H1 (cell line): ENCODE data around the gene TRIM44. TPM values are rescaled to one million over a fixed set of nuclear protein-coding genes. Genes with fewer than 3 reads are reported as not detected.

Experiments used
- CTCF ChIA-PET: fragments of 300-600 bp; sonication (Branson Sonifier 250); formaldehyde crosslinking; loops from one replicate; lab custom pipeline; 2021; ENCODE audit not compliant: partially characterized antibody; lab: Charles Lee
- POLR2A ChIA-PET: fragments of 300-600 bp; sonication (Branson Sonifier 250); formaldehyde crosslinking; loops from one replicate; lab custom pipeline; 2021; ENCODE audit warnings: inconsistent platforms; ENCODE audit not compliant: partially characterized antibody; lab: Charles Lee
- DNase-seq, 2 experiments: peaks; one replicate each; pipeline versions ENCODE4 v3.0.0 to v3.0.0-alpha.2; 2010 to 2022; ENCODE audit warnings: low spot score in 2 of 2, low read depth in 1 of 2, mixed read lengths in 1 of 2
- FAIRE-seq: peaks from 2 replicates; lab custom pipeline; 2011; peaks lifted over from hg19 to GRCh38; lab: Jason Lieb, UNC
- H2AFZ ChIP-seq: 2 replicates; pipeline ENCODE4 v1.8.1; 2012; ENCODE audit warnings: low read length, inconsistent platforms
- H2AK5ac ChIP-seq: 2 replicates; pipeline ENCODE4 v1.6.1; 2013; ENCODE audit warnings: low read depth, low read length
- H2BK120ac ChIP-seq: replicated peaks from 2 replicates; pipeline ENCODE3; 2013; ENCODE audit warnings: low read depth, low read length, inconsistent platforms
- H2BK12ac ChIP-seq: 2 replicates; pipeline ENCODE4 v1.6.1; 2013; ENCODE audit warnings: low read depth, low read length
- H2BK15ac ChIP-seq: 2 replicates; pipeline ENCODE4 v1.6.1; 2013; ENCODE audit warnings: low read length
- H2BK20ac ChIP-seq: 2 replicates; pipeline ENCODE4 v1.6.1; 2013; ENCODE audit warnings: low read length
- H2BK5ac ChIP-seq: 2 replicates; pipeline ENCODE4 v1.6.1; 2013; ENCODE audit warnings: low read depth, low read length
- H3K14ac ChIP-seq: 2 replicates; pipeline ENCODE4 v1.6.1; 2013; ENCODE audit warnings: inconsistent platforms; ENCODE audit not compliant: insufficient read length
- H3K18ac ChIP-seq: 2 replicates; pipeline ENCODE4 v1.6.1; 2013; ENCODE audit warnings: low read length; ENCODE audit errors: extremely low read depth
- H3K23ac ChIP-seq: 2 replicates; pipeline ENCODE4 v1.6.1; 2013; ENCODE audit warnings: inconsistent platforms; ENCODE audit not compliant: insufficient read length
- H3K23me2 ChIP-seq: 2 replicates; pipeline ENCODE4 v1.6.1; 2013; ENCODE audit warnings: low read depth, low read length
- H3K27ac ChIP-seq: 2 replicates; pipeline ENCODE4 v1.6.1; 2011; ENCODE audit warnings: low read depth, low read length, inconsistent platforms
- H3K27me3 ChIP-seq, 4 experiments: replicated peaks in 1 of 4; 1 replicate in 1 of 4; 2 replicates in 3 of 4; pipeline versions ENCODE4 v1.6.1 to v1.8.1; 2011 to 2013; ENCODE audit warnings: low read length in 3 of 4, mild to moderate bottlenecking in 3 of 4, inconsistent platforms in 2 of 4, mixed read lengths in 2 of 4, moderate library complexity in 1 of 4; ENCODE audit not compliant: control insufficient read depth in 3 of 4, insufficient read depth in 3 of 4; ENCODE audit errors: extremely low read depth in 1 of 4
- H3K36me3 ChIP-seq, 4 experiments: 2 replicates each; pipeline versions ENCODE4 v1.6.1 to v1.8.1; 2011 to 2013; ENCODE audit warnings: mild to moderate bottlenecking in 4 of 4, low read length in 3 of 4, moderate library complexity in 2 of 4, control low read depth in 1 of 4, inconsistent platforms in 1 of 4; ENCODE audit not compliant: insufficient read depth in 4 of 4, control insufficient read depth in 2 of 4
- H3K4ac ChIP-seq: replicated peaks from 2 replicates; pipeline ENCODE3; 2013; ENCODE audit warnings: low read length, low read depth, mixed read lengths, inconsistent platforms; ENCODE audit not compliant: insufficient read length
- H3K4me1 ChIP-seq, 4 experiments: replicated peaks in 1 of 4; 1 replicate in 1 of 4; 2 replicates in 3 of 4; pipeline versions ENCODE4 v1.6.1 to v1.8.1; 2011 to 2013; ENCODE audit warnings: low read length in 3 of 4, inconsistent platforms in 2 of 4, mixed read lengths in 1 of 4; ENCODE audit not compliant: insufficient read depth in 4 of 4, control insufficient read depth in 3 of 4
- H3K4me2 ChIP-seq, 2 experiments: 2 replicates each; pipeline versions ENCODE4 v1.6.1 to v1.8.1; 2011 to 2013; ENCODE audit warnings: low read depth in 2 of 2, low read length in 2 of 2, control low read depth in 1 of 2, inconsistent platforms in 1 of 2, mild to moderate bottlenecking in 1 of 2; ENCODE audit not compliant: insufficient read depth in 1 of 2
- H3K4me3 ChIP-seq, 4 experiments: fragments of 200-600, 300-600 bp in 1 of 4; sonication (generic), shearing (Covaris generic), sonication (Bioruptor Twin) in 1 of 4; 2 replicates each; pipeline versions ENCODE4 v1.5.1 to v1.8.1; 2011 to 2016; ENCODE audit warnings: low read length in 4 of 4, low read depth in 3 of 4, control low read depth in 2 of 4, inconsistent platforms in 2 of 4, mild to moderate bottlenecking in 2 of 4, mixed read lengths in 1 of 4, moderate library complexity in 1 of 4; ENCODE audit not compliant: insufficient read depth in 2 of 4; ENCODE audit errors: extremely low read depth in 1 of 4
- H3K56ac ChIP-seq: replicated peaks from 2 replicates; pipeline ENCODE3; 2013; ENCODE audit warnings: low read depth, mild to moderate bottlenecking, mixed read lengths, low read length, inconsistent platforms; ENCODE audit not compliant: insufficient read length
- H3K79me1 ChIP-seq: 2 replicates; pipeline ENCODE4 v1.6.1; 2013; ENCODE audit warnings: low read depth, low read length, control low read depth
- H3K79me2 ChIP-seq, 2 experiments: 2 replicates each; pipeline versions ENCODE4 v1.6.1 to v1.8.1; 2012 to 2013; ENCODE audit warnings: low read length in 2 of 2, mild to moderate bottlenecking in 2 of 2, inconsistent platforms in 1 of 2; ENCODE audit not compliant: insufficient read depth in 2 of 2, control insufficient read depth in 1 of 2
- H3K9ac ChIP-seq, 4 experiments: replicated peaks in 1 of 4; 1 replicate in 1 of 4; 2 replicates in 3 of 4; pipeline versions ENCODE4 v1.6.1 to v1.8.1; 2011 to 2013; ENCODE audit warnings: low read depth in 3 of 4, low read length in 3 of 4, control low read depth in 2 of 4, mild to moderate bottlenecking in 2 of 4, moderate library complexity in 2 of 4, inconsistent platforms in 1 of 4; ENCODE audit errors: extremely low read depth in 1 of 4
- H3K9me3 ChIP-seq, 2 experiments: 2 replicates each; pipeline versions ENCODE4 v1.6.1 to v1.8.1; 2012 to 2013; ENCODE audit warnings: mild to moderate bottlenecking in 2 of 2, moderate library complexity in 2 of 2, control low read depth in 1 of 2, inconsistent platforms in 1 of 2, low read depth in 1 of 2, low read length in 1 of 2, mixed read lengths in 1 of 2; ENCODE audit not compliant: insufficient read depth in 2 of 2
- H4K20me1 ChIP-seq, 2 experiments: replicated peaks in 1 of 2; 2 replicates each; pipeline versions ENCODE3 to v1.8.1; 2011 to 2013; ENCODE audit warnings: inconsistent platforms in 2 of 2, low read length in 2 of 2, mild to moderate bottlenecking in 1 of 2; ENCODE audit not compliant: insufficient read depth in 2 of 2, control insufficient read depth in 1 of 2
- H4K5ac ChIP-seq: 2 replicates; pipeline ENCODE4 v1.6.1; 2013; ENCODE audit warnings: low read length, low read depth, mixed read lengths, inconsistent platforms; ENCODE audit not compliant: insufficient read length
- H4K8ac ChIP-seq: 2 replicates; pipeline ENCODE4 v1.8.0; 2013; ENCODE audit warnings: mild to moderate bottlenecking, moderate library complexity, low read length, inconsistent platforms; ENCODE audit not compliant: insufficient read depth; ENCODE audit errors: extremely low read depth
- H4K91ac ChIP-seq: replicated peaks from 2 replicates; pipeline ENCODE3; 2013; ENCODE audit warnings: low read length, mixed read lengths, inconsistent platforms; ENCODE audit not compliant: insufficient read length
- ATF3 ChIP-seq: IDR thresholded peaks from 2 replicates; pipeline ENCODE4 v1.6.1; 2011; ENCODE audit warnings: low read depth, mild to moderate bottlenecking, low read length; ENCODE audit not compliant: insufficient read depth
- HDAC2 ChIP-seq, 2 experiments: fragments of 300-600 bp in 1 of 2; sonication (generic) in 1 of 2; IDR thresholded peaks; 2 replicates each; pipeline ENCODE4 v1.6.1; 2011 to 2012; ENCODE audit warnings: low read depth in 2 of 2, low read length in 2 of 2, mild to moderate bottlenecking in 2 of 2, moderate library complexity in 2 of 2, borderline replicate concordance in 1 of 2, inconsistent platforms in 1 of 2
- RAD21 ChIP-seq, 2 experiments: IDR thresholded peaks in 1 of 2; conservative IDR thresholded peaks in 1 of 2; 2 replicates each; pipeline ENCODE4 v1.6.1; 2011; ENCODE audit warnings: low read depth in 2 of 2, low read length in 2 of 2, improper control_type of control experiment in 1 of 2, inconsistent platforms in 1 of 2, mild to moderate bottlenecking in 1 of 2, moderate library complexity in 1 of 2
- SIN3A ChIP-seq, 2 experiments: IDR thresholded peaks in 1 of 2; conservative IDR thresholded peaks in 1 of 2; 2 replicates each; pipeline ENCODE4 v1.6.1; 2011 to 2012; ENCODE audit warnings: low read length in 2 of 2, improper control_type of control experiment in 1 of 2, low read depth in 1 of 2, mild to moderate bottlenecking in 1 of 2
- TBP ChIP-seq: IDR thresholded peaks from 2 replicates; pipeline ENCODE4 v1.6.1; 2011; ENCODE audit warnings: low read depth, low read length, improper control_type of control experiment
- TEAD4 ChIP-seq: IDR thresholded peaks from 2 replicates; pipeline ENCODE4 v1.6.1; 2012; ENCODE audit warnings: low read depth, low read length, inconsistent platforms, mixed read lengths
- WGBS, 2 experiments: shearing (Covaris generic) in 1 of 2; methylation state at CpG; one replicate each; pipeline versions ENCODE4 v1.1.6 to v1.1.7; 2013 to 2015; ENCODE audit warnings: low lambda C conversion rate in 2 of 2, mixed read lengths in 2 of 2, inconsistent platforms in 1 of 2, low coverage in 1 of 2, missing lambda C conversion rate in 1 of 2; ENCODE audit not compliant: insufficient replicate concordance in 2 of 2, insufficient coverage in 1 of 2, insufficient read length in 1 of 2; ENCODE audit errors: extremely low coverage in 1 of 2, missing lambda C conversion rate in 1 of 2; 5-methylcytosine and 5-hydroxymethylcytosine counted together
- polyA plus RNA-seq, 7 experiments: library from polyadenylated mRNA; depleted of rRNA in 3 of 7; stranded (reverse) in 5 of 7; unstranded in 2 of 7; fragments of >200 nt in 5 of 7; fragments of 200-250 nt in 2 of 7; gene quantifications; 1 replicate in 5 of 7; 2 replicates in 1 of 7; 4 replicates in 1 of 7; pipeline versions ENCODE4 v1.2.1 to v1.2.3, GENCODE V29; 2011 to 2013; ENCODE audit warnings: missing spikeins in 2 of 7, mixed read lengths in 2 of 7
- total RNA-seq: library from RNA; stranded (reverse); fragmentation: NEBNext Ultra II Directional; extraction: Animal tissue kit (Norgen Biotek cat#: 25700); gene quantifications from 2 replicates; pipeline ENCODE4 v1.2.1, GENCODE V29; 2021

TRIM44 gene
- total and polyA plus RNA-seq, 2 of the 8 experiments (the other 6 are each of a cell fraction or from before 2014, with no cell fraction given), result 13.9 to 34.4 TPM

- Histone ChIP-seq H3K36me3 (no peaks in the 10 kb centered on the region), H2BK15ac (no peak overlapping the region), H3K56ac (no peak overlapping the region), H3K79me1 (no peaks in the 10 kb centered on the region), H2AFZ (no peak overlapping the region), H3K4ac (no peak overlapping the region), H3K9me3 (no peaks in the 10 kb centered on the region), H2AK5ac (no peak overlapping the region), H4K5ac (no peak overlapping the region), H3K4me1 (no peaks in the 10 kb centered on the region), H2BK12ac (no peak overlapping the region), H3K27ac (no peak overlapping the region), H3K27me3 (no peaks in the 10 kb centered on the region), H3K23me2 (no peaks in the 10 kb centered on the region), H4K91ac (no peak overlapping the region), H2BK5ac (no peak overlapping the region), H3K9ac (no peak overlapping the region; a peak in 1 of 7 replicates), H4K8ac (no peak overlapping the region), H2BK120ac (no peak overlapping the region), H3K4me3 (no peak overlapping the region), H4K20me1 (no peaks in the 10 kb centered on the region), H3K23ac (no peak overlapping the region), H3K14ac (no peak overlapping the region), H2BK20ac (no peak overlapping the region), H3K79me2 (no peaks in the 10 kb centered on the region), H3K4me2 (no peak overlapping the region), H3K18ac (no peak overlapping the region)
- FAIRE-seq (no peak), DNase-seq (no peak)
- ChIA-PET CTCF (interaction anchor here (1.0 to 10.6 kb wide), 6 partner anchors 17 to 477 kb away, joined by 3 to 96 read pairs (median 4); no protein-coding TSS in a partner anchor), POLR2A (no interaction called here)
- WGBS, 2 experiments, result 81% methylated on average over 3 of the region's 3 CpGs; no CpG with 5 or more reads in 1 of the 2 experiments
- TF ChIP-seq TEAD4, result no peak
- TF ChIP-seq RAD21 (IDR thresholded peaks at IDR 0.05 in 1 of 2, conservative IDR thresholded peaks at IDR 0.05 in 1 of 2; ENCODE audit: low read depth in 2 of 2, low read length in 2 of 2), result no peak
- no peak for TF ChIP-seq ATF3
- TF ChIP-seq SIN3A (conservative IDR thresholded peaks at IDR 0.05 in 1 of 2, IDR thresholded peaks at IDR 0.05 in 1 of 2; ENCODE audit: low read depth in 1 of 2, low read length in 2 of 2), result no peak
- no peak for TF ChIP-seq HDAC2 (IDR thresholded peaks at IDR 0.05; ENCODE audit: borderline replicate concordance in 1 of 2, low read depth in 2 of 2, low read length in 2 of 2)
- no peak for TF ChIP-seq TBP
These were observed 140.1 kb downstream of the TRIM44 start for GRCh38 chr11:35802672-35803071.
